SH-SY5Y (cell line): ENCODE measurements around the gene EEF1AKMT3.

Source experiments
- GATA2 ChIP-seq: IDR thresholded peaks from 2 replicates; pipeline ENCODE4 v1.6.1; 2011; ENCODE audit warnings: mild to moderate bottlenecking, low read depth, low read length
- GATA3 ChIP-seq: IDR thresholded peaks from 2 replicates; pipeline ENCODE4 v1.6.1; 2011; ENCODE audit warnings: low read depth, mild to moderate bottlenecking, low read length, moderate library complexity

The EEF1AKMT3 gene

DNA sequence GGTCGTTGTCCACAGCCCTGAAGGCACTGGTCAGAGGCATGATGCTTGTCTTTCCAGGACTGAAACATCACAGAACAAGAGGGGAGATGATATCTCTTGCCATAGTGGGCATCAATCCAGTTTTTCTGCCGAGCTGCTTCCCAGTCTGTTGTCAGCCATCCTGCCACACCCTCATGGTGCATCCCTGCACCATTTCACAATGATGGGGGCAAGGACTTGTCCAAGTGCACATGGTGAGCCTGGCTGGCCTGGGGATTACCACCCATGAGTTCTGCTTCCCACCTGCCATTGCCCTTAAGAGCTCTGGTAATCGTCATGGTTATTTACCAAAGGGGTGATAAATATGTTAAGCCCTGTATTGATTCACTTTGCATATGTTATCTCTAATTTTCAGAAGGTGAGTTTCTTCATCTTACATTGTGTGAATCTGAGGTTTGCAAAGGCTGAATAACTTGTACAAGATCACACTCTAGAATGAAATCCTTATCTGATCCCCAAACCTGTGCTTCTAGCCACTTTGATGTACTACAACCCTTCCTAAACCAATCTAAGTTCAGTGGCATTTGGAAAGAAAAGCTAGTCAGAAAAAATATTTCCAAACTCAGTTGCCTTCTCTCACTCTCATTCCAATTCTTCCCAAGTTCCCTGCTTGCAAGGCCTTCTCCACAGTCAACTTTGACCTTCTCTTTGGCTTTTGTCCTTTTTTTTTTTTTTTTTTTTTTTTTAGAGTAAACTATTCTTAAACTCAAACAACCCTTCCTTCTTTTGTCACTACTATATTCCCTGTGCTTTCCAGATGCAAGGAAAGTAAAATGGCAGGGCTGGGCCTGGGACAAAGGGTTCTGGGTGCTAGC lies 43.8 kb downstream of the EEF1AKMT3 start:
- TF ChIP-seq GATA3 (peak; percentile 85; the same call in 1 of the 2 replicates), GATA2 (peak; percentile 97)

DNA sequence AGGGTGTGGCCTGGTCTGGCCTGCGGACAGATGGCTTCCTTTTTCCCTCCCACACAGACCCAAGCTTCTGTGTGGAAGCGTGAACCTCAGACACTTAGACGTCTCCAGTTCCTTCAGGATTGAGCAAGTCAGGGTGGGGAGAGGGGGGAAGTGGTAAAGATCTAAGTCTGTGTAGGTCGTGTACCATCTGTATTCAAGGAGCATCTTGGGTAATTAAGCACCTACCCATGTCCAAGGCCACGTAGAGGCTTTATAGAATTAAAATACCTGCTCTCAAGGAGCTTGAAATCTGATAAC lies 44.4 kb downstream of the EEF1AKMT3 start:
- TF ChIP-seq GATA3, result no peak
- TF ChIP-seq GATA2, result no peak

DNA sequence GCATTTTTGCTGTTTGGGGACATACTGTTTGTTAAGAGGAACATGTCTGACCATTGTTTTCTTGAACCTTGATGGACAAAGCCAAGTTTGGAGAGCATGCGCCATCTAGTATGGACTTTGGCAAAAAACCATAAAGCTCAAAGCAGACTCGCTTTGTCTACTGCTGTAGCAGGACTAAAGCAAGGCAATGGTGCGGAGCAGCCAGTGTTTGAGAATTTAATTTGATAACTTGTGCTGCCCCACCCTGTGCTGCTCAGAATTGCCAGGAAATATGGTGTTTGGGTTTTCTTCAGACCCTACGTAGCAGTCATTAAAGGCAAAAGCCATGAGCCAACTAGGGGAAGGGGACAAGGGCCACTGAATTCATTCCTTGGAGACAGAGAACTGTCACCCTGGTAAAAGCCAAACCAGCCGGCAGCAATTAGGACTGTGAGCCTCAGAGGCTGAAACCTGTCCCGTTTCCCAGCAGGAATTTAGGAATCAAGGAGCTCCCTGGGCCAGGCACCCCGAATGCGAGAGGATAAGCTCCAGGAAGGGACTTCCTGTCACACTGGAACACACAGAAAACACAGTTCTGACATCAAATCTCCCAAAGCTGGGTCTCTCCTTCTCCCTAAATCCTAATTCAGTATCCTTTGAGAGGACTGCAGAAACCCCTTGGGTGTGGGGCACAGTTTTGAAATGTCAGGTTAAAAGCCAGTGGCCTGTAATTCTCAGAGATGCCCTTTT lies 45.0 kb downstream of the EEF1AKMT3 start:
- no peak for TF ChIP-seq GATA2
- no peak for TF ChIP-seq GATA3

DNA sequence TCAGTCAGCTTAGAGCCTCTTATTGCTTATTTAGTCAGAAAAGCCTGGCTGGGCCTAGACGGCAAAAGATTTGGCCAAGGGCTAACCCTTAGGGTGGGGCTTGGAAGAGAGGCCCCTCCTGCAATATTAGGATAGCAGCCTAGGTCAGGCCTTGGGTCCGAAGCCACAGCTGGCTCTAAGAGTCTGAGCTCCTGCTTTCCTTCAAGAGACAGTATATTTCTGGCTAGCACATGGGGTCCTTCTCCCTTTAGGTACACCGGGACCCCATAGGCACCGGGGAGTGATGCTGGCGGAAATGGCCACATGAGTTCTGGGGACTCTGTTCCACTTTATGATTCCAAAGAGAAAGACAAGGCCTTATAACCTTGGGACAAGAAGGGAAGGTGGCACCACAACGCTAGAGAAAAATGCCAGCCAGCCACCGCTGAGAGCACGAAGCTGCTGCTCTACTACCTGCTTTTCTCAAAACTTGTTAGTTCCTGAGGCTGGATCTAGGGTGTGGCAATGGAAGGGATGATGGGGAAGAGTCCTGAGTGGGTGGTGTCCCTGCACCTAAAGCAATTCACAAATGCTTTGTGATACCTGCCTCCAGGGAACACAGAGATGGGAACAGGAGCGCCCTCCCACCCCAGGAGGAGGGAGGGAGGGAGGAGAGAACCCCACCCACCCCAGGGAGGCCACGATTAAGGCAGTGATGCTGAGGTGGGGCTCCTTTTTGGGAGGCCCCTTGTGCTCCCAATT lies 49.2 kb downstream of the EEF1AKMT3 start:
- no peak for TF ChIP-seq GATA3
- no peak for TF ChIP-seq GATA2

DNA sequence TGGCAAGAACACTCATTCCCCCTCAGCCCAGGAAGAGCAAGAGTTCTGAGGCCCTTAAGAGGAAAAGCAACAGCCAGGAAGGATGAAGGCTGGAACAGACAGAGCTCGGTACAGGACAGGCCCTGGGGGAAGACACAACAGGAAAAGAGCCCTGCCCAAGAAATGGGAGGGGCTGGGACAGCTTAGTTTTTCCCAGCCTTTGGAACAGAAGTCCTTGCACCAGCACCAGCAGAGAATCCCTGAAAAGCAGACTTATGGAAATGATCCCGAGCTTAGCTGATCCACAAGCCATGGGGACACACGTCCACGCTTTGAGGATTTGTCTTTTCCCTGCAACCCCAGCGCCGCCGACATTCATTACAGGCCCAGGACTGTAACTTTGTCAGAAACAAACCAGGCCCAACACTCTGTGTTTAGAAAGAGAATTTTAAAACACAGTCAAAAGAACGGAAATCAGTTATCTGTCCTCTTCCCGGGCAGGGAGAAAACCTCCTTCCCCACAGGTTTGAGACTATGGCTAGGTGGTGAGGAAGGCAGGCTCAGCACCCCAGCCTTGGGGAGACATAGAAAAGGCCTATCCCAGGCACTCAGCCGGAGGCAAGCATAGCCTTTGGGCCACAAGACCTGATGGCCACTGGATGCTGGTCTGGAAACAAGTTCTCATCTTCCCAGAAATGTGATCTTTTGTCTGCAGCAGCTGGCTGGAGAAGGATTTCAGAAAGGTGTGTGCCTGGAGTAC lies 50.1 kb downstream of the EEF1AKMT3 start:
- no peak for TF ChIP-seq GATA2
- no peak for TF ChIP-seq GATA3

DNA sequence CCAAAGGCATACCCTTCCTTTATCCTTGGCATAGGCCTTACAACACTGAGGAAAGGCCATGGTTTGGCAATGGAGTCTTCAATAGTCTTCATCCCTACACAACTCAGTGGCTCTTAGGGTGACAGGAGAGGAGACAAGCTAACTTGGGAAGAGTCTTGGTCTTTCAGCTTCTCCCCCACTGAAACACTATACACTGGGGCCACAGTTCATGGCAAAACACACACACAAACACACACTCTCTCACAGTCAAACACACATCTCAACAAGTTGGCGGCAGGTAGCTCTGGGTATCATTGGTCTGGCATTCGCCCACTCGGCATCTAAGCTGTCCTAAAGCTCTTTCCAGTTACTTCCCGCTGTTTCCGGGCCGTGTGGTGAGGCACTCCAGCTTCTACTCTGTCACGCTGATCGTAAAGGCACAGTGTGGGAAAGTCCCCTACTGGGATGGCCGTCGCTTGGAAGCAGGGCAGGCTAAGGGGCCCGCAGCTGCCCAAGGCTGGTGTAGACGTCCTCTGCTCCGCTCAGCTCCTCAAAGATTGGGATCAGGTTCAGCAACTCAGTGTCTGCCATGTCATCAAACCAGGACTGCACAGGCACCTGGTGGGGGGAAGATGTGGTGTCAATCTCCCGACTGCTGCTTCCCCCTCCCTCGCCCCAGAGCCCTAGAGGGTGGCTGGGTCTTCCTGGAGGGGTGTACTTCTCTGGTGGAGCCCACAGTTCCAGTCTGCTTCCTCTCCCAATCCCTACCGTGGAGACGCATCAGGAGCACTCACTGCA lies 50.9 kb downstream of the EEF1AKMT3 start:
- TF ChIP-seq GATA2 (no peak), GATA3 (no peak)

DNA sequence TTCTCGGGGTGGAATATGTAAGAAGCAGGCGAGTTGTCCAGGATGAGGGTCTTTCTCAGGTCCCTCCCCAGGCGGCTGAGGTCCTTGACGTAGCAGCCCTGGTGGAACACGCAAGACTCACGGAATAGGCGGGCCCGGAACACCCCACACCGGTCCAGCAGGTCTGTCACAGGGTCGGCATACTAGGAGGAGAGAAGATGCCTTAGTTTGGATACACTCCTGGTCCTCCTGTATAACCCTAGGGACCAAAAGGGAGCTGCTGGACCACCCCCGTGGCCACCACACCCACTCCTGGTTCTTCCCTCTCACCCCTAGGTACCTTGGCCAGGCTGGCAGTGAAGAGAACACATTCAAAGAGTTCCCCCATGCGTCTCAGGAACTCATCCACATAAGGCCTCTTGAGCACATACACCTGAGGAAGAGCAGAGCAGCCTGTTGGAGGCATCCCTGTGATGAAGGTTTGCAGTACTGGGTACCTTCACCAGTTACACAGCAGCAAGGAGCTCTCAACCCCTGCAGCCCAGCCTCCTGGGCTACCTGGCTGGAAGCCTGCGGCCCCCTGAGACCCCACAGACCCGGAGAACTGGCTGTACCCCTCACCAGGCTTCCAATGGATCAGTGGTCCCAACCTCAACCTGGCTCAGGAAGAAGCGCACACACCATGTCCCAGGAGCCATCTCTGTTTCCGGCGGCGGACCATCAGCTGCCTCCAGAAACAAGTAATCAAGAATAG lies 51.7 kb downstream of the EEF1AKMT3 start:
- TF ChIP-seq GATA2 (no peak), GATA3 (no peak)

DNA sequence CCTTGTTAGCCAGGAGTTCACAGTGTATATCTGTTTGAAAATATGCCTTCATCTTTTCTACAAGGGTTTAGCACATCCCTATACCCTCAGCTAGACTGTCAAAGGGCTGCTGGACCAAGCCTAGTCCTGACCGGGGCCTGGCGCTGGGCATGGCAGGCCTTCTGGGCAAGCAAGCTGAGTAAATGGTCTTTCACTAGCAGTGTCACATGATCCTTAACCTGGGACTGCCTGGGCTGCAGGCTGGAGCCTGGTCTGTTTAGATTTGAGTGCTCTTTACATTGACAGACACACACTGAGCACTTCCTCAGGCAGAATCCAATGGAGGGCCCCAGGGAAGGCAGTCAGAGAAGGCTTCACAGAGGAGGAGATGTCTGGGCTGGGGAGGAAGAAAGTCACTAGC lies 53.0 kb downstream of the EEF1AKMT3 start:
- TF ChIP-seq GATA2 (no peak), GATA3 (no peak)

DNA sequence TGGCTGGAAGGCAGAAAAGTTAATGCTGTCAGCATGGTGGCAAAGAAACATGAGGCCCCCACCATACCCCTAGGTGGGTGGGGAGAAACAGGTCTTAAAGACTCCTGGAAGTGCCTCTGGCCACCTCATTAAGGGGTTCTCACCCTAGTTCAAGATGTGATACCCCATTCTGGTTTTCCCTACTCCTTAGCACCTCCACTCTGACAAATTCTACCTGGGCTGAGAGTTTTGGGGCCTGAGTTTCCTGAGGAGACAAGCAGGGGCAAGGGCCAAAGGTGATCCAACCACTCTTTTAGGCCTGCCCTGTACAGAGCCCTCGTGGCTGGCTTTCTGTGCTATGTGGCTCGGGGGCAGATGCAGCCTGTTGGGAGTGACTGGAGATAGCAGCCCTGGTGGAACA lies 54.0 kb downstream of the EEF1AKMT3 start:
- TF ChIP-seq GATA3, result no peak
- TF ChIP-seq GATA2, result no peak

DNA sequence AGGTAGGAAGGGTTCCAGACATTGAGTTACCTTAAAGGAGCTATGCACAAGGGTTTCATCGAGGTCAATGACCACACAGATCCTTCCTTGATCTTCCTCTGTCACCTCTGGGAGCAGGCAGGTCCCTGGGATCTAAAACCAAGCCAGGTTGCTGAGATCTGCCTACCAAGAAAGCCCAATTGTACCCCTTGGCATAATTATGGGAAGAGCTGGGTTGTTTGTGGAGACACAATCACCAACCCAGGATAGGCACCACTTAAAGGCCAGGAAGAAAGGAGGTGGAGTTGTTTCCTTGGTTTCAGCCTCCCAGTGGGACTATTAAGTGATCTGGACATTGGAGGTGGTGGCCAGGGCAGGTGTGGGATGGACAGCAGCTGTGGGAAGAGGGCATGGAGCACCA lies 54.6 kb downstream of the EEF1AKMT3 start:
- TF ChIP-seq GATA3, result no peak
- TF ChIP-seq GATA2, result no peak

DNA sequence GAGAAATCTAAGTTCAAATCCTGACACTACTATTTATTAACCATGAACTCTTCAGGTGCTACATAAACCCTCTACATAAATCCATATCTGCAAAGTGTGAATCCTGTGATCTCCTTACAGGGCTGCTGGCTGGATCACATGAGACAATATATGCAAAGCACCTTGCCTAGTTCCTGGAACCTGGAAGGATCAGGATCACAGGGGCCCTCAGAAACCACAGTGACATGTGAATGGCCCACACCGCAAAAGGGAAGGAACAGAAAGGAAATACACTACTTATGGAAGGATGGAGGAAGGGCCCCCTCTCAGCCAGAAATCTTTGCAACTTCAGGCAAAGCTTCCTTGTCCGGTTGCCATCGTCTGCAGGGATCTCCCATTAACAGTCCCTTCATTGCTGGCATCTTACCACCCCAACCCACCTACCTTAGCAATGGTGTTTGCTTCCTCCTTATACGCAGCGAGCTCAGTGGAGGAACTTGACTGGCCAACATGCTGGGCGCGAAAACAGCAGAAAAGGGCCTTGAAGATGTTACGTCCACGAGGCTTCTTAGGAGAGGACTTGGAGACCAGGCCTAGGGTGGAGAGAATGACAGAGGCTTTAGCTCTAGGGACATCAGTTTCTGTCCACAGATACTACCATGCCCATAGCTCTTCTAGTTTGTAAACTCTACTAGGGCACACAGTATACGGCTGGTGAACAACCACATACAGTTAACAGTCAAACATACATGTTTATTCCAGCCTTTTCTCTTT lies 56.8 kb downstream of the EEF1AKMT3 start:
- no peak for TF ChIP-seq GATA2
- TF ChIP-seq GATA3, result no peak

DNA sequence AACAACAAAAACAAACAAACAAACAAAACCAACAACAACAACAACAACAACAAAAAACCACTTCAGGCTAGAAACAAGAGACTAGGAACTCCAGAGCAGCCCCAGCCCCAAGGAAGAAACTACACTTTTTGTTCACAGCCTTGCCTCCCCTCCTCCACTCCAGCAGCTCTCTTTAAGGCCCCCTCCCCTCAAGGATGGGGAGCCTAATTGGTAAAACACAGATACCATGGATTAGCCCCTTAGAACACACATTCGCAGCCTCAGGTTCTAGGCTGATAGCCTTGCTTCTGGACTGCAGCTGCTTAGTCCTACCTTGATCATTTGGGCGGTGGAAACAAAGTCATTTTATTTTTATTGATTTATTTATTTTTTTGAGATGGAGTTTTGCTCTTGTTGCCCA lies 58.0 kb downstream of the EEF1AKMT3 start:
- TF ChIP-seq GATA2 (no peak), GATA3 (no peak)
